Measurements from ENCODE around the gene TNPO3.
A peak's percentile ranks its signal among the peaks of the same experiment; 100 is the strongest.

Gene TNPO3

GRCh38 chr7:128904381-128905197 lies 150.3 kb downstream of the TNPO3 start:
- peak overlapping the region in 1 of 3 experiments; percentile 64 for H3K27ac Mint-ChIP-seq
- H3K4me3 Mint-ChIP-seq: no peak overlapping the region
- peaks cover 19% of the 10 kb centered on the region for H3K27me3 Mint-ChIP-seq (ENCODE audit: low read depth)
- H3K9me3 Mint-ChIP-seq: peaks cover 11% of the 10 kb centered on the region
- peak; percentile 37 to 58 (median 52) for TF ChIP-seq CTCF (IDR thresholded peaks at IDR 0.05; ENCODE audit: unreplicated experiment in 3 of 3)
- H3K4me1 Mint-ChIP-seq: peaks cover 12% of the 10 kb centered on the region
- H3K36me3 Mint-ChIP-seq (ENCODE audit: low read depth): peaks cover 60% of the 10 kb centered on the region
